HCT116 (cell line): Measurements from ENCODE around the gene RECK. TPM values are rescaled to one million over a fixed set of nuclear protein-coding genes. Genes with fewer than 3 reads are reported as not detected.

Experiments used
- ATAC-seq: fragments of 200-7000 bp; cut with Tn5 transposase; 2 replicates; pipeline ENCODE4 v1.9.1; 2020; ENCODE audit warnings: mild to moderate bottlenecking, moderate library complexity
- BruUV-seq: library from RNA; stranded (reverse); fragments of 400-500 nt; replicated peaks from 2 replicates; lab custom pipeline; 2021; lab: Mats Ljungman, UMichigan
- CTCF ChIA-PET: fragments of 300-600 bp; sonication (Branson Sonifier 250); formaldehyde crosslinking; loops from one replicate; lab custom pipeline; 2021; ENCODE audit warnings: antibody characterized with exemption; lab: Charles Lee
- POLR2A ChIA-PET: fragments of 300-600, 350-600 bp; sonication (Branson Sonifier 250); formaldehyde crosslinking; loops from one replicate; lab custom pipeline; 2021; ENCODE audit warnings: antibody characterized with exemption; lab: Charles Lee
- RAD21 ChIA-PET, 2 experiments: fragments of 300-600 bp; sonication (Branson Sonifier 250); formaldehyde crosslinking; loops; one replicate each; lab custom pipeline; 2023; ENCODE audit warnings: low total read pairs in 2 of 2; ENCODE audit not compliant: uncharacterized antibody in 2 of 2, unreplicated experiment in 2 of 2, low non-redundant PET in 1 of 2; lab: Charles Lee
- DNase-seq: peaks from one replicate; pipeline ENCODE4 v3.0.0-alpha.2; 2010; ENCODE audit warnings: low read depth, low spot score
- H2AFZ ChIP-seq: fragments of 200-600 bp; shearing (Covaris generic), sonication (generic); 2 replicates; pipeline ENCODE4 v1.6.1; 2017; ENCODE audit warnings: low read depth, mixed run types, mixed read lengths, antibody characterized with exemption, low read length; ENCODE audit not compliant: poor library complexity, severe bottlenecking
- H3K27ac ChIP-seq: 2 replicates; pipeline ENCODE4 v1.5.1; 2012; ENCODE audit warnings: low read depth, low read length
- H3K27me3 ChIP-seq: fragments of 200-600 bp; sonication (generic); 2 replicates; pipeline ENCODE4 v1.6.1; 2016; ENCODE audit warnings: mixed run types, low read length, mixed read lengths; ENCODE audit not compliant: insufficient read depth
- H3K36me3 ChIP-seq, 2 experiments: fragments of 200-500 bp in 1 of 2; fragments of 200-600 bp in 1 of 2; sonication (Bioruptor generic) in 1 of 2; sonication (generic) in 1 of 2; 2 replicates each; pipeline versions ENCODE4 v1.5.1 to v1.6.1; 2014 to 2016; ENCODE audit warnings: low read length in 2 of 2, inconsistent platforms in 1 of 2, mixed read lengths in 1 of 2, mixed run types in 1 of 2; ENCODE audit not compliant: insufficient read depth in 2 of 2, control insufficient read depth in 1 of 2
- H3K4me1 ChIP-seq, 2 experiments: fragments of 200-600 bp in 1 of 2; sonication (generic) in 1 of 2; 2 replicates each; pipeline versions ENCODE4 v1.5.1 to v1.6.1; 2012 to 2017; ENCODE audit warnings: low read length in 2 of 2, inconsistent platforms in 1 of 2, mild to moderate bottlenecking in 1 of 2, mixed read lengths in 1 of 2, mixed run types in 1 of 2, moderate library complexity in 1 of 2; ENCODE audit not compliant: insufficient read depth in 2 of 2, control insufficient read depth in 1 of 2
- H3K4me2 ChIP-seq: fragments of 200-600 bp; sonication (generic); 2 replicates; pipeline ENCODE4 v1.6.1; 2017; ENCODE audit warnings: mixed run types, low read length, mixed read lengths
- H3K4me3 ChIP-seq, 2 experiments: fragments of 200-600 bp in 1 of 2; sonication (generic) in 1 of 2; replicated peaks in 1 of 2; 2 replicates each; pipeline ENCODE4 v1.5.1; 2011 to 2016; ENCODE audit warnings: low read length in 2 of 2, control low read depth in 1 of 2, low read depth in 1 of 2, mild to moderate bottlenecking in 1 of 2, mixed read lengths in 1 of 2, mixed run types in 1 of 2
- H3K79me2 ChIP-seq: fragments of 200-600 bp; sonication (generic); 2 replicates; pipeline ENCODE4 v1.6.1; 2017; ENCODE audit warnings: mild to moderate bottlenecking, mixed run types, low read length, moderate library complexity, mixed read lengths; ENCODE audit not compliant: insufficient read depth
- H3K9ac ChIP-seq: fragments of 200-600 bp; sonication (generic); 2 replicates; pipeline ENCODE4 v1.6.1; 2016; ENCODE audit warnings: low read length, mixed read lengths
- H3K9me2 ChIP-seq: fragments of 200-600 bp; sonication (generic), shearing (Covaris generic); 2 replicates; pipeline ENCODE4 v1.6.1; 2017; ENCODE audit warnings: mixed run types, mild to moderate bottlenecking, moderate library complexity; ENCODE audit not compliant: insufficient read depth
- H3K9me3 ChIP-seq, 2 experiments: fragments of 200-500 bp in 1 of 2; fragments of 200-600 bp in 1 of 2; sonication (Bioruptor generic) in 1 of 2; sonication (generic) in 1 of 2; 2 replicates each; pipeline ENCODE4 v1.6.1; 2014 to 2017; ENCODE audit warnings: low read length in 2 of 2, mixed read lengths in 2 of 2, inconsistent platforms in 1 of 2, low read depth in 1 of 2, mild to moderate bottlenecking in 1 of 2, mixed run types in 1 of 2, moderate library complexity in 1 of 2; ENCODE audit not compliant: control insufficient read depth in 1 of 2, insufficient read depth in 1 of 2
- H4K20me1 ChIP-seq: fragments of 200-600 bp; sonication (generic), shearing (Covaris generic); 2 replicates; pipeline ENCODE4 v1.6.1; 2017; ENCODE audit warnings: mixed run types, mild to moderate bottlenecking, moderate library complexity; ENCODE audit not compliant: insufficient read depth
- CBX3 ChIP-seq: IDR thresholded peaks from 2 replicates; pipeline ENCODE4 v1.6.1; 2012; ENCODE audit warnings: low read depth
- CEBPB ChIP-seq: IDR thresholded peaks from 2 replicates; pipeline ENCODE4 v1.6.1; 2012; ENCODE audit warnings: low read depth
- EGR1 ChIP-seq: IDR thresholded peaks from 2 replicates; pipeline ENCODE4 v1.6.1; 2012; ENCODE audit warnings: low read depth
- EZH2 ChIP-seq: fragments of 200-600 bp; sonication (generic); IDR thresholded peaks from 2 replicates; pipeline ENCODE4 v1.6.1; 2017; ENCODE audit warnings: antibody characterized with exemption, mixed run types
- EZH2phosphoT487 ChIP-seq: fragments of 200-600 bp; IDR thresholded peaks from 2 replicates; pipeline ENCODE4 v1.6.1; 2018; ENCODE audit warnings: antibody characterized with exemption, borderline replicate concordance
- FOSL1 ChIP-seq: IDR thresholded peaks from 2 replicates; pipeline ENCODE4 v1.6.1; 2012; ENCODE audit warnings: low read depth
- JUND ChIP-seq: IDR thresholded peaks from 2 replicates; pipeline ENCODE4 v1.6.1; 2012
- POLR2AphosphoS5 ChIP-seq: IDR thresholded peaks from 2 replicates; pipeline ENCODE4 v1.6.1; 2011; ENCODE audit warnings: mild to moderate bottlenecking, low read depth, low read length, moderate library complexity
- RAD21 ChIP-seq: IDR thresholded peaks from 2 replicates; pipeline ENCODE4 v1.6.1; 2012; ENCODE audit warnings: low read depth, mild to moderate bottlenecking
- SIN3A ChIP-seq: IDR thresholded peaks from 2 replicates; pipeline ENCODE4 v1.6.1; 2012; ENCODE audit warnings: low read depth
- SP1 ChIP-seq: IDR thresholded peaks from 2 replicates; pipeline ENCODE4 v1.6.1; 2012; ENCODE audit warnings: low read depth
- TCF7L2 ChIP-seq: IDR thresholded peaks from 2 replicates; pipeline ENCODE4 v1.7.0; 2011; ENCODE audit warnings: borderline replicate concordance, inconsistent platforms; ENCODE audit not compliant: insufficient read depth, insufficient read length; ENCODE audit errors: extremely low read depth
- YY1 ChIP-seq: IDR thresholded peaks from 2 replicates; pipeline ENCODE4 v1.6.1; 2011; ENCODE audit warnings: low read length, low read depth, moderate library complexity, mild to moderate bottlenecking; ENCODE audit not compliant: insufficient replicate concordance; ENCODE audit errors: extremely low read depth
- ZNF274 ChIP-seq: fragments of 200-500 bp; sonication (Bioruptor generic); IDR thresholded peaks from 2 replicates; pipeline ENCODE4 v1.6.1; 2014; ENCODE audit warnings: mild to moderate bottlenecking, low read depth, low read length, inconsistent platforms
- intact Hi-C: fragments of 100-400 bp; cut with micrococcal nuclease; formaldehyde crosslinking; loops from 2 replicates; pipeline ENCODE4 v1.10.0; 2022
- total RNA-seq: library from RNA; stranded (reverse); gene quantifications from one replicate; pipeline ENCODE4 v1.2.1, GENCODE V29; 2021; ENCODE audit not compliant: unreplicated experiment
- TF ChIP-seq, protein P1 (sequence below), 3 experiments: fragments of 200-600 bp in 1 of 3; sonication (generic) in 1 of 3; IDR thresholded peaks in 2 of 3; conservative IDR thresholded peaks in 1 of 3; 2 replicates each; pipeline ENCODE4 v1.5.1; 2012 to 2017; ENCODE audit warnings: low read depth in 2 of 3, low read length in 2 of 3, antibody characterized with exemption in 1 of 3, borderline replicate concordance in 1 of 3, control low read depth in 1 of 3, mild to moderate bottlenecking in 1 of 3, mixed read lengths in 1 of 3, mixed run types in 1 of 3, moderate library complexity in 1 of 3; ENCODE audit not compliant: insufficient read depth in 1 of 3
- TF ChIP-seq, protein P2 (sequence below): IDR thresholded peaks from 2 replicates; pipeline ENCODE4 v1.6.1; 2012
- TF ChIP-seq, protein P3 (sequence below): IDR thresholded peaks from 2 replicates; pipeline ENCODE4 v1.6.1; 2011; ENCODE audit warnings: mild to moderate bottlenecking, low read length, moderate library complexity; ENCODE audit not compliant: insufficient replicate concordance; ENCODE audit errors: extremely low read depth

Gene RECK
- total RNA-seq, 1 experiment from 2014 or later = 3.8 TPM

DNA sequence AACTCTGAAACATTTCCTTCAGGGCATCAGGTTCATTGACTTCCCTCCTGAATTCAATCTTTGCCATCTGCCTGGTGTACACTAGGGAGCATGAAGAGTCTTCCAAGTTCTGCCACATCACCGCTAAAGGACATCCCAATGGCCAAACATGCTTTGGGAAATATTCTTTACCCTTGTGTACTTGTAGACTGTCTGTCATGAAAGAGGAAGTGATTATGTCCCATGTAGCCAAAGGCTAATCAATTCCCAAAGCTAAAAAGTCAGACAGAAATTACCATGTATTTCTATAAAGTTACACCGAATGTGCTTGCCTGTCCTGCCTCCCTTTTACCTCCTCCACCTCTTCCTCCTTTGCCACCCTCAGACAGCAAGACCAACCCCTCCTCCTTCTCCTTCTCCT is 28.9 kb upstream of the RECK start (continued):
- no peak for TF ChIP-seq CBX3
- no peak for TF ChIP-seq EGR1
- TF ChIP-seq, protein P1, sequence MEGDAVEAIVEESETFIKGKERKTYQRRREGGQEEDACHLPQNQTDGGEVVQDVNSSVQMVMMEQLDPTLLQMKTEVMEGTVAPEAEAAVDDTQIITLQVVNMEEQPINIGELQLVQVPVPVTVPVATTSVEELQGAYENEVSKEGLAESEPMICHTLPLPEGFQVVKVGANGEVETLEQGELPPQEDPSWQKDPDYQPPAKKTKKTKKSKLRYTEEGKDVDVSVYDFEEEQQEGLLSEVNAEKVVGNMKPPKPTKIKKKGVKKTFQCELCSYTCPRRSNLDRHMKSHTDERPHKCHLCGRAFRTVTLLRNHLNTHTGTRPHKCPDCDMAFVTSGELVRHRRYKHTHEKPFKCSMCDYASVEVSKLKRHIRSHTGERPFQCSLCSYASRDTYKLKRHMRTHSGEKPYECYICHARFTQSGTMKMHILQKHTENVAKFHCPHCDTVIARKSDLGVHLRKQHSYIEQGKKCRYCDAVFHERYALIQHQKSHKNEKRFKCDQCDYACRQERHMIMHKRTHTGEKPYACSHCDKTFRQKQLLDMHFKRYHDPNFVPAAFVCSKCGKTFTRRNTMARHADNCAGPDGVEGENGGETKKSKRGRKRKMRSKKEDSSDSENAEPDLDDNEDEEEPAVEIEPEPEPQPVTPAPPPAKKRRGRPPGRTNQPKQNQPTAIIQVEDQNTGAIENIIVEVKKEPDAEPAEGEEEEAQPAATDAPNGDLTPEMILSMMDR (IDR thresholded peaks at IDR 0.05 in 2 of 3, conservative IDR thresholded peaks at IDR 0.05 in 1 of 3; ENCODE audit: borderline replicate concordance in 1 of 3, insufficient read depth in 1 of 3, low read depth in 2 of 3, low read length in 2 of 3) = no peak
- no peak for TF ChIP-seq FOSL1

DNA sequence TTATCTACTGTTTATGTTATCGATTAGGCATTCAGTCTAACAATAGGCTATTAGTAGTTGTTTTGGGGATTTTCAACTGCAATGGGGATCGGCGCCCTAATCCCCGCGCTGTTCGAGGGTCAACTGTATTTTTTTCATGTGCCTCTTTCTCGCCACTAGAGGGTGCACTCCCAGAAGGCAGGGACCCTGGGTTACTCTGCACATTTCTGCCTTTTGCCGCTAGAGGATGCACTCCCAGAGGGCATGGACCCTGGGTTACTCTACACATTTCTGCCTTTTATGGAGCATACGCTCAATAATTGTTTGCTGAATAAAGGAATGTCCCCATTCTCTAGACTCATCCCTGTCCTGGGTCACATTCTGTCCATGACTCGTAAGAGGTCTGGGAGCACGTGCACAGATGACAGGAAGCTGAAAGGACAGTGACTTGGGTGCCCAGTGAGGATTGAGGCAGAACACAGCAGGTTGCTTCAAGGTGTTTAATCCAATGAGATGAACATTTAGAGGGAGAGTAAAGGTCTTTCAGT is 27.9 kb upstream of the RECK start:
- intact Hi-C loops = loop anchor here (1.0 to 2.0 kb wide), 2 partner anchors 14 to 157 kb away; no protein-coding TSS in a partner anchor
- TF ChIP-seq ZNF274 (no peak), JUND (no peak), RAD21 (peak; percentile 86), EZH2phosphoT487 (no peak), EZH2 (no peak), POLR2AphosphoS5 (peak; percentile 33; the same call in 1 of the 2 replicates), SIN3A (no peak), SP1 (0 out of 2 replicates have a peak, but pooled peaks have one; percentile 3), CBX3 (peak; percentile 91; the same call in 1 of the 2 replicates), TCF7L2 (no peak), YY1 (peak; percentile 80), CEBPB (no peak)
- TF ChIP-seq, protein P1 (IDR thresholded peaks at IDR 0.05 in 2 of 3, conservative IDR thresholded peaks at IDR 0.05 in 1 of 3; ENCODE audit: borderline replicate concordance in 1 of 3, insufficient read depth in 1 of 3, low read depth in 2 of 3, low read length in 2 of 3) = peak; percentile 100
- TF ChIP-seq, protein P2, sequence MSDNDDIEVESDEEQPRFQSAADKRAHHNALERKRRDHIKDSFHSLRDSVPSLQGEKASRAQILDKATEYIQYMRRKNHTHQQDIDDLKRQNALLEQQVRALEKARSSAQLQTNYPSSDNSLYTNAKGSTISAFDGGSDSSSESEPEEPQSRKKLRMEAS = no peak; the same call in 1 of the 2 replicates
- TF ChIP-seq, protein P3, sequence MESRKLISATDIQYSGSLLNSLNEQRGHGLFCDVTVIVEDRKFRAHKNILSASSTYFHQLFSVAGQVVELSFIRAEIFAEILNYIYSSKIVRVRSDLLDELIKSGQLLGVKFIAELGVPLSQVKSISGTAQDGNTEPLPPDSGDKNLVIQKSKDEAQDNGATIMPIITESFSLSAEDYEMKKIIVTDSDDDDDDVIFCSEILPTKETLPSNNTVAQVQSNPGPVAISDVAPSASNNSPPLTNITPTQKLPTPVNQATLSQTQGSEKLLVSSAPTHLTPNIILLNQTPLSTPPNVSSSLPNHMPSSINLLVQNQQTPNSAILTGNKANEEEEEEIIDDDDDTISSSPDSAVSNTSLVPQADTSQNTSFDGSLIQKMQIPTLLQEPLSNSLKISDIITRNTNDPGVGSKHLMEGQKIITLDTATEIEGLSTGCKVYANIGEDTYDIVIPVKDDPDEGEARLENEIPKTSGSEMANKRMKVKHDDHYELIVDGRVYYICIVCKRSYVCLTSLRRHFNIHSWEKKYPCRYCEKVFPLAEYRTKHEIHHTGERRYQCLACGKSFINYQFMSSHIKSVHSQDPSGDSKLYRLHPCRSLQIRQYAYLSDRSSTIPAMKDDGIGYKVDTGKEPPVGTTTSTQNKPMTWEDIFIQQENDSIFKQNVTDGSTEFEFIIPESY = no peak

More for the DNA sequence above, 27.9 kb upstream of the RECK start:
- Histone ChIP-seq H3K4me1 (peaks cover 0 to 9% of the 10 kb centered on the region in 2 experiments; a peak in 2 of 4 replicates), H3K27me3 (no peaks in the 10 kb centered on the region; the same call in 1 of the 2 replicates), H4K20me1 (no peaks in the 10 kb centered on the region), H2AFZ (peak overlapping the region; percentile 99), H3K27ac (no peak overlapping the region), H3K9me2 (no peaks in the 10 kb centered on the region), H3K79me2 (no peaks in the 10 kb centered on the region), H3K4me3 (no peak overlapping the region), H3K9me3 (peaks cover 0 to 7% of the 10 kb centered on the region in 2 experiments; a peak in 1 of 4 replicates), H3K9ac (no peak overlapping the region), H3K36me3 (no peaks in the 10 kb centered on the region), H3K4me2 (peak overlapping the region; percentile 49)
- BruUV-seq = no TSS peak
- ChIA-PET CTCF (interaction anchor here (0.6 to 5.1 kb wide), 10 partner anchors 9 to 182 kb away, joined by 3 to 38 read pairs (median 4); partner anchors contain the start of gene CLTA), POLR2A (interaction anchor here (0.6 kb wide), 1 partner anchor 320 kb away, joined by 3 read pairs; no protein-coding TSS in a partner anchor), RAD21 (interaction anchor here (0.6 to 1.8 kb wide), 4 partner anchors 15 to 294 kb away, joined by 3 to 7 read pairs (median 3); no protein-coding TSS in a partner anchor)
- ATAC-seq (peak; percentile 98), DNase-seq (peak; percentile 76)
